NCI-H1417 (cell line): ENCODE data around the gene ROMO1.
"Not testable (repeated sequence)": the region's sequence is repeated elsewhere in the genome, so short reads cannot be mapped to it uniquely, and the experiment has no call there.

Experiments used
- DNase-seq, 3 experiments: peaks; one replicate each; lab custom pipeline; 2025; lab: John Stamatoyannopoulos, UW

ROMO1 gene

DNA sequence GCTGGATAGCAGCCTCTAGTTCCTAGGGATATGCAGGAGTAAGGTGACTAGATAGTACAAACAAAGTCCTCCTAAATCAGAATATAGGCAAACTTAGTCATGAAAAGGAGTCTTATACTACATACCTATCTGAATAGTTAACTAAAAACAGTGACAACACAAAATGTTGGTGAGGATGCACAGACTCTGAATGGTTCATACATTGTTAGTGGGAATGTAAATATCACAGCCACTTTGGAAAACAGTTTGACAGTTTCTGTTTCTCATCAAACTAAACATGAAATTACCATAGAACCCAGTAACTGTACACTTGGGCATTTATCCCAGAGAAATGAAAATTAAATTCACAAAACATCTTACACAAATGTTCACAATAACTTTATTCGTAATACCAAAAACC lies 17.2 kb upstream of the ROMO1 start:
- DNase-seq = no peak

DNA sequence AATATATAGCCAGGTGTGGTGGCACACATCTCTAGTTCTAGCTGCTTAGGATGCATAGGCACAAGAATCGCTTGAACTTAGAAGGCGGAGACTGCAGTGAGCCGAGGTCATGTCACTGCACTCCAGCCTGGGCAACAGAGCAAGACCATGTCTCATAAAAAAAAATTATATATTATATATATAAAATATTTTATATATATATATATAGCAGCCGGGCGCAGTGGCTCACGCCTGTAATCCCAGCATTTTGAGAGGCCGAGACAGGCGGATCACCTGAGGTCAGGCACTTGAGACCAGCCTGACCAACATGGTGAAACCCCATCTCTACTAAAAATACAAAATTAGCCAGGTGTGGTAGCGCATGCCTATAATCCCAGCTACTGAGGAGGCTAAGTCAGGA lies 13.8 kb upstream of the ROMO1 start:
- DNase-seq = not testable (repeated sequence)

- not testable (repeated sequence) for DNase-seq
Observed at GRCh38 chr20:35686872-35687271, 12.3 kb upstream of the ROMO1 start.

DNA sequence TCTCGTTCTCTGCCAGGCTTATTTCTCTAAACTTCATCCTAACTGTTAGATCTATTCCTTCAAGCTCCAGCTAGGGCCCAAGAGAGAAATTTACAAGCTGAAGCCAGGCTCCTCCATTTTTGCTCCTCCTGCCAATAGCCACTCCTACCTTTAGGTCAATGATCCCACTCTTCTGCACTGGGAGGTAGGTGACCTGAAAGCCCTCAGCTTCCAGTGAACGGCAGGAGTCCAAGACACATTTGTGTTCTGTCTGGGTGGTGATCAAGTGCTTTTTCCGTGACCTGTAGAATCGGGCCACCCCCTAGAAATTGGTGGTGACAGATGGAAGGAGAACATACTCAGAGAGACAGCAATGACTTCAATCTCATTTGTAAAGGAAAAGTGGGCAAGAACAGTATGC lies 8.9 kb upstream of the ROMO1 start:
- DNase-seq = no peak

DNA sequence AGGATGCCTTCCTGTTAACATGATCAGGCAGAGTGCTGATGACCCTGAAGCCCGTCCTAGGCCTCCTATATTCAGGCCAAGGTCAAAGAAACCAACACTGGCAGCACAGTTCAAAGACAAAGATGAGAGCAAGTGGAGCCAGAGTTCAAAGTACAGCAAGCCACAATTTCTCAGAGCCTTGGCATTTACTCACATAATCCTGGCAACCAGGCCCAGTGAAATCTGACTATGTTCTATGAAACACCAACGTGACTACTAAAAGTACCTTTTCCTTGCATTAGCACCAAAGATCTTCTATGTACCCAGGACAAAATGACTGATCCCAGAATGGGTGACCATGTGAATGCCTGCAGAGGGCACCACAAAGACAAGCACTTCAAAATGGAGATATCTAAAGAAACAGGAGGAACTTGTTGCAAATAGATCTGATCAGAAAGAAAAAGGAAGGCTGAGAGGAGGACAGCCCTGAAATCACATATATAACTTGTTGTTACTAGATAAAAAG lies 3.9 kb upstream of the ROMO1 start:
- DNase-seq = no peak

DNA sequence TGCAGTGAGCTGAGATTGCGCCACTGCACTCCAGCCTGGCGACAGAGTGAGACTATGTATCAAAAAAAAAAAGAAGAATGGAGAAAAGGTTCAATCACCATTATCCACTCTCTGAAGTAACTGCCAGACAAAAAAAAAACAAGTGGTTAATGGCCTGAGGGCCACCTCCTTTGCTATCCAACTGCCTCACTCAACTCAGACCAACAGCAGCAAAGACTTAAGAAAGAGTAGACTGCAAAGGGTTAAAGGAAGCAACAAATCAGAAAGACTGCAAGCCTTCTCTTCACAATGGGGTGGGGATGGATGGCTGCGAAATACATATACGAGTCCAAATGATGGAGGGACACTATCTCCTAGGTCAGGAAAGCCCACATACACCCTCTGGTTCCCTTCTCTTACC lies 3.2 kb upstream of the ROMO1 start:
- DNase-seq = no peak

DNA sequence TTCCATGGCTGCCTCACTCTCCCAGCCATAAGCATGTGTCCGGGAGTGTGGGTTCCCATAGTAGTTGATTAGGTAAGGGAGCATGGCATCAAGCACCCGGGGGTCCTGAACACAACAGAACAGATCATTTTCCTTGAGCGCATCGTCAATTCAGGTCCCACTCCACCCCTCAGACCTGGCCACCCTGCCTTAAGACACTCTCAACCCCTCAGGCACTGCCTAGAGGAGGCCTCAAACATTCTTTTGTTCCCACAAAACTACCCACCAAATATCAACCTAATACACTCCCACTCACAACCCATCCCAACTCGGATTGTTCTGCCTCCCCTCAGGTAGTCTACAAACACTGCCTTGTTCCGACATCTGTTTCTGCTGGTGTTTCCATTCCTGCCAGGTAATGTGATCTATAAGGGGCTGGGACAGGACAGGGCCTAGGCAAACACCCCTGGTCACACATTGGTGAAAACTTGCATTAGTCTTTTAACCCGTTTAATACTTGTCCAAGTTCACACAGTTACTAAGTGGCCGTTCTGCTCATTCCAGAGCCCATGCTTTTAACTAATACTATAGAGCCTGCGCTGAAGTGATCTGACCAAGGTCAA lies 1.4 kb upstream of the ROMO1 start:
- DNase-seq = no peak

- peak in 2 of 3 experiments; percentile 65 to 76 for DNase-seq
Observed at GRCh38 chr20:35698298-35699126, 693 bp upstream of the ROMO1 start.

- peak in 1 of 3 experiments; percentile 35 for DNase-seq
Observed at GRCh38 chr20:35699957-35700624, 886 bp downstream of the ROMO1 start.

DNA sequence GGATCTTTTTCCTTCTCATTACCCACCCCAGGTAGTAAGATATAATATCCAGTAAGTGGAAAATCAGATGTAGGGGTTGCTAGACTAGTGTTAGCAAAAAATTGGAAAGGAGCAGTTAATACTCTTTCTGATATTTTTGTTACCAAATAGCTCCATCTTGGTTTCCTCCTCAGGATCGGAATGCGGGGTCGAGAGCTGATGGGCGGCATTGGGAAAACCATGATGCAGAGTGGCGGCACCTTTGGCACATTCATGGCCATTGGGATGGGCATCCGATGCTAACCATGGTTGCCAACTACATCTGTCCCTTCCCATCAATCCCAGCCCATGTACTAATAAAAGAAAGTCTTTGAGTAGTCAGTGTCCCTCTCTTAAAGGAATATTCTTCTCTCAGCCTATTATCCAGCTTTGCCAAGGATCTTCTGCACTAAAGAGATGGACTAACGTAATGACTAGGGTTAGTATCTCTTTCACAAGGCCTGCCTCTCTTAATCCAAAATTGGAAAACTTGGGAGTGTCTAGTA lies 1.5 kb downstream of the ROMO1 start:
- peak in 1 of 3 experiments; percentile 32 for DNase-seq

- DNase-seq = peak in 1 of 3 experiments; percentile 26
Observed at GRCh38 chr20:35702051-35702823, 3.0 kb downstream of the ROMO1 start.

DNA sequence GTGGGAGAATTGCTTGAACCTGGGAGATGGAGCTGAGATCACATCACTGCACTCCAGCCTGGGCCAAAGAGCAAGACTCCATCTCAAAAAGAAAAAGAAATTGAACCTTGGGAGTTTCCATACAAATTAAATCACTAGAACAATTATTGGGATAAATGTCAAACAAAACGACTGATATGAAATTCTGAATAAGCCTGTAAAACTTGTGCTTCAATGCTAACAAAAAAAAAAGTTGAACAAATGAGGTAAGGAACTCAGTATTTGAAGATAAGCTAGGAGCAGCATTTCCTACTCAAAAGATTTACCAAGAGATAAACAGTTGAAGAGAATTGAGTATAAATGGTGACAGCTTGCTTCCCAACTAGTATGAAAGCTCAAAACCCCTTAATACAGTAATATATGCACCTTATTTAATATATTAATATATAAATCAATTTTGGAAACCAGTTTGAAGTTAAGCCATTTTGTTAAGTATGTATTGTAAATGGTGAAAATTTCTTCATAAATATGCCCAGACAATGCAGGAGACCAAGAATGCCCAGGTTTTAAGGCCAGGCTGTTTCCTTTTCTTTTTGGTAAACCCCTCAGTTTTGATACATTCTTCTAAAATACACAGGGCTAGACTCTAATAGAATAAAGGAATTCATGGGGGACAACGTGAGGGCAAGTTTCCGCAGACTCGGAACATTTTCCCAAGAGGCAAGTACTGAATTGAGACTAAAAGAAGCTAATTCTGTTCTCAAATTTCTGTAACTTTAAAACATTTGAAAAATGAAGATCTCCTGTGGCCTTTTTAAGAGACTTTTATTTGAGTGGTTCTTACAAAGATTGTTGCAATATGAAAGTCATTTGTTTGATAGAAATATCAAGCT lies 3.9 kb downstream of the ROMO1 start:
- DNase-seq = no peak

- DNase-seq = no peak
Observed at GRCh38 chr20:35704514-35705261, 5.5 kb downstream of the ROMO1 start.

GRCh38 chr20:35705894-35706293 lies 6.7 kb downstream of the ROMO1 start:
- DNase-seq = not testable (repeated sequence)

DNA sequence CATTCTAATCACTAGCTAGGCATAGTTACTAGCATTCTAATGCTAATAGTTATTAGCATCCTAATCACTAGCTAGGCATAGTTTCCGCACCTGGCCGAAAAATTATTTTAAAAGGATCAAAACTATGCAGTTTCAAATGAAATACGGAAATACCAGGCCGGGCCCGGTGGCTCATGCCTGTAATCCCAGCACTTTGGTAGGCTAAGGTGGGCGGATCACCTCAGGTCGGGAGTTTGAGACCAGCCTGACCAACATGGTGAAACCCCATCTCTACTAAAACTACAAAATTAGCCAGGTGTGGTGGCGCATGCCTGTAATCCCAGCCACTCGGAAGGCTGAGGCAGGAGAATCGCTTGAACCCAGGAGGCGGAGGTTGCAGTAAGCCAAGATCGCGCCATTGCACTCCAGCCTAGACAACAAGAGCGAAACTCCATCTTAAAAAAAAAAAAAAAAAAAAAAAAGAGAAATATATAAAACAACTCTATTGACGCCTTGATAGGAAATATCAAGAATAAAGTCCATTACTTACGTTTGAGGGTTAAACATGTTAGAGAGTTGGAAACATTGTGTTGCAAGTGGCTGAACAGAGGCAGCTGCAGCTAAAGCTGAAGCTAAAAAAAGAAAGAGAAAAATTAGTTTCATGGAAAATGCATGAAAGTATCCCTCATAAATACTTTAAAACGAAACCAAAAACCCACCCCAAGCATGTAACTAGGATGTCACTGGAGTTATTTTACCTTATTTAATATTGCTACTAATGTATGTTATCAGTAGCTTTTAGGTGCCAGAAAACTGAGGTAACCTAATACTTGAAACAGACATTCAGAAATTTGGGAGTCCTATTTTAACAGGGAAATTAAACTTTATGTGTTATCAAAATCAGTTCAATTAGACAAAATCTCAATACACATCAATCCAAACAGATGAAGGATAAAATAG lies 7.7 kb downstream of the ROMO1 start:
- DNase-seq = not testable (repeated sequence)

DNA sequence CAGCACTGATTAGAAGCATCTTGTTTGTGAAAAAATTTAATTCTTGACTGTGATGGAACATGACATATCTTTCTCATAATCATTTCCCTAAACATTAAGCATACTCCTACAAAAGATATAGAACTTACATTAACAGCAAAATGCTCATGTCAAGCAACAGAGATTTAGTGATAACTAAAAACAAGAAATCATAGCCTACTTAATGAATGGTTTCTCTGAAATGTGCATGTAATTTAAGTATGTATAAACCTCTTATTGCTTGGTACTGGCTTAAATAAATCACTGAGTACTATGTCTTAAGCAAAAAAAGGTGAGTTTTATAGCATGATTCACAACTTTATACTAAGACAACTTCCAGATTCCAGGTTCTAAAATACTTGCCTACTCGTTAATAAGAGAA lies 9.3 kb downstream of the ROMO1 start:
- no peak for DNase-seq

DNA sequence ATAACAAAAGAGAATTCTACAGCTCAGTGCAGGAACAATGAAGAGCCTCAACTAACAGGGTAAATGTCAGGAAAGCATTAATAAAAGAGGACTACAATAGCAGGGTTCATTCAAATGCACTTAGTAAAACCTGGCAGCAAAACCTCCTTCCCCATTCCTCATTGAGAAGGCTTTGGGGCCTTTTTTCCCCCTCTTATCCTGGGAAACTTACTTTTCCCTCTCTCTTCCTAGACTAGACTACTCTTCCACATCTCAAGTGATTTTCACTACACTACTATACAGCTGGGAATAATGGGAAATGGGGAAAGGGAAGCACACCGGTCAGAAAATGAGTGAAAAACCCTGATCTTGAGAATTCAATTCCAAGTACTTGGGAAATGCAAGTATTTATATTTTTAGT lies 10.1 kb downstream of the ROMO1 start:
- DNase-seq = no peak

DNA sequence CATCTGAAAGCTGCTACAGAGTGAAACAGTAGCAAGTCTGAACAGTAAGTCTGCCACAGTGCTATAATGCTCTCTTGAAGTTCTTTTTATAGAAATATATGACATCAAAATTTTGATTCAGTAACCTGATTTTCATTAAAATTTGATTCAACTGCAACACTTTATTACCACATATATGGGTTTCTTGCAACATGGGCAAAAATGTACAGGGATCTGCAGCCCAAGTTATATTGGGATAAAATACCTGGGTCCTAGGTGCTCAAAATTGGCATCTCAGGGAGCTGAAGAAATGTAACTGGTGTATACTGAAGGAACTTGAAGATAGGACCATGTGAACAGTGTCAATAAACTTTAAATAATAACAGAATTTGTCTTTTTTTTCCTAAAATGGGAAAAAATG lies 10.8 kb downstream of the ROMO1 start:
- no peak for DNase-seq
